Stimulated activated CD4-positive, alpha-beta T cell treated with anti-CD3 and anti-CD28 coated beads, Interleukin-12 subunit alpha, Interleukin-12 subunit beta, amount 100 ng/mL, for 4 hours (primary cell): ENCODE results near the gene PLAU.
"Not testable (repeated sequence)": the region's sequence is repeated elsewhere in the genome, so short reads cannot be mapped to it uniquely, and the experiment has no call there.

Source experiments
- DNase-seq: peaks from one replicate; pipeline ENCODE4 v3.0.0-alpha.2; 2020

The PLAU gene

GRCh38 chr10:73956476-73957359 lies 45.8 kb downstream of the PLAU start:
- no peak for DNase-seq

DNA sequence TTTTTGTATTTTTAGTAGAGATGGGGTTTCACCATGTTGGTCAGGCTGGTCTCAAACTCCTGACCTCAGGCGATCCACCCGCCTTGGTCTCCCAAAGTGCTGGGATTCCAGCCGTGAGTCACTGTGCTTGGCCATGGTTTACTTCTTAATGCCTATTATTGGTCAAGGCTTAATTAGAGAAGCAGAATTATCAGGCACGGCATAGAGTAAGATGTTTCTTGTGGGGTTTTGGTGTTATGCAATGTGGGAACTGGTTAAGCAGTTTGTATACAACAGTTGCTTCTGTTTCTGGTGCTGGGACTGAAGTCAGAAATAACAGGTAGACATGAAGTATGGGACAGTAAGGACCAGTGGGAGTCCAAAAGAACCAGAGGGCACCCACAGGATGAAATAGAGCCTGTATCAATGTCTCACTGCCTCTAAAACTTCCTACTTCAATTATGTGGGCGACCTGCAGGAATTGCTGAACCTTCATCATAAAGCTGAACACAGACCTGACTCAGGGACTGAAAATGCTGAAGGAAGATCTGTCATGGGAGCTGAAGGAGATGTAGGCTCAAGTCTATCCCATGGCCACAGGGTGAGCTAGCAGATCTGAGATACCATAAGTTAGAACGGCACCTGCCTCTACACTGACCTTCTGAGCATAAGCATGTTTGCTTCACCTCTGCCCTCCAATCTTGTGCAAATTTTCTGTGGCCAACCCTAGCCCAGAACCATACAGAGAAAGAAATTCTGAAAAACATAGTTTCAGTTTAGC lies 48.7 kb downstream of the PLAU start:
- no peak for DNase-seq

- no peak for DNase-seq
Measured at GRCh38 chr10:73962386-73962785, 51.5 kb downstream of the PLAU start.

DNA sequence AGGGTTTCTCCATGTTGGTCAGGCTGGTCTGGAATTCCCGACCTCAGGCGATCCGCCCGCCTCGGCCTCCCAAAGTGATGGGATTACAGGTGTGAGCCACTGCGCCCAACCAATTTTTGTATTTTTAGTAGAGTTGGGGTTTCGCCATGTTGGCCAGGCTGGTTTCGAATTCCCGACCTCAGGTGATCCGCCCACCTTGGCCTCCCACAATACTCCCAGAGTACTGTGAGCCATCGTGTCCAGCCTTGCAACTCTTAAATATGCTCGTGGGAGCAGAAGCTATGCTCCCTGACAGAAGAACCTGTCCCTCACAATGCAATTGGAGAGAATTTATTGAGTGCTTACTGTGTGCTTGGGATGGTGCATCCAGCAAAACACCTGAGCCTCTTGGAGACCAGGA lies 52.6 kb downstream of the PLAU start:
- not testable (repeated sequence) for DNase-seq

DNA sequence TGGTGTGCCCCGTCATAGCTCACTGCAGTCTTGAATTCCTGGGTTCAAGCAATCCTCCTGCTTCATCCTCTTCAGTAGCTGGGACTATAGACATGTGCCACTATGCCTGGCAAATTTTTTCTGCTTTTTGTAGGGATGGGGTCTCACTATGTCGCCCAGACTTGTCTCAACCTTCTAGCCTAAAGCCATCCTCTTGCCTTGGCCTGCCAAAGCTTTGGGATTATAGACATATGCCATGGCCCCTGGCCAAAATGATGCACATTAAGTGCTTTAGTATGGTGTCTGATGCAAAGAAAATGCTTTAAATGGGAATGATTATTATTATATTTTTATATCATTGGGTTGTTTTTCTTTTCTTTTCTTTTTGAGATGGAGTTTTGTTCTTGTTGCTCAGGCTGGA lies 53.8 kb downstream of the PLAU start:
- no peak for DNase-seq

GRCh38 chr10:73965267-73965889 lies 54.4 kb downstream of the PLAU start:
- DNase-seq: not testable (repeated sequence)

- no peak for DNase-seq
Measured at GRCh38 chr10:73965890-73966768, 55.2 kb downstream of the PLAU start.

- no peak for DNase-seq
Measured at GRCh38 chr10:73967022-73967429, 56.1 kb downstream of the PLAU start.
